GM23338 (cell line): ENCODE measurements around the gene DYNC2H1.

Experiments
- CREB1 ChIP-seq: fragments of 250-450 bp; sonication (Bioruptor Pico); IDR thresholded peaks from 2 replicates; pipeline ENCODE4 v1.5.0; 2020; ENCODE audit warnings: low read depth, mild to moderate bottlenecking, moderate library complexity
- EZH2 ChIP-seq: fragments of 200-600 bp; sonication (generic); IDR thresholded peaks from one replicate; pipeline ENCODE4 v1.8.0; 2017; ENCODE audit warnings: antibody characterized with exemption, mild to moderate bottlenecking, low read depth; ENCODE audit not compliant: unreplicated experiment
- EZH2phosphoT487 ChIP-seq: fragments of 200-600 bp; sonication (generic); IDR thresholded peaks from one replicate; pipeline ENCODE4 v1.8.1; 2018; ENCODE audit warnings: antibody characterized with exemption; ENCODE audit not compliant: unreplicated experiment
- JUNB ChIP-seq: IDR thresholded peaks from one replicate; pipeline ENCODE4 v1.6.1; 2016; ENCODE audit warnings: antibody characterized with exemption; ENCODE audit not compliant: unreplicated experiment
- NANOG ChIP-seq: IDR thresholded peaks from 2 replicates; pipeline ENCODE4 v1.6.1; 2016; ENCODE audit warnings: antibody characterized with exemption, borderline replicate concordance
- POLR2AphosphoS5 ChIP-seq: IDR thresholded peaks from 2 replicates; pipeline ENCODE4 v1.6.1; 2016; ENCODE audit warnings: antibody characterized with exemption, low read depth
- ZNF114 ChIP-seq: fragments of 250-450 bp; sonication (Bioruptor Pico); IDR thresholded peaks from 2 replicates; pipeline ENCODE4 v1.5.0; 2020; ENCODE audit warnings: mild to moderate bottlenecking, moderate library complexity
- ZNF331 ChIP-seq: fragments of 250-450 bp; sonication (Bioruptor Pico); IDR thresholded peaks from 2 replicates; pipeline ENCODE4 v1.5.0; 2020; ENCODE audit warnings: low read depth, mild to moderate bottlenecking, moderate library complexity
- TF ChIP-seq, protein P1 (sequence below), 2 experiments: fragments of 200-600 bp in 1 of 2; sonication (generic) in 1 of 2; conservative IDR thresholded peaks; 2 replicates each; pipeline versions ENCODE4 v1.5.1 to v1.6.1; 2016 to 2017; ENCODE audit warnings: antibody characterized with exemption in 2 of 2, low read depth in 2 of 2, mild to moderate bottlenecking in 2 of 2, moderate library complexity in 1 of 2
- TF ChIP-seq, protein P2 (sequence below): IDR thresholded peaks from one replicate; pipeline ENCODE4 v1.6.1; 2018; ENCODE audit warnings: antibody characterized with exemption; ENCODE audit not compliant: unreplicated experiment
- TF ChIP-seq, protein P3 (sequence below): IDR thresholded peaks from 2 replicates; pipeline ENCODE4 v1.6.1; 2016; ENCODE audit warnings: antibody characterized with exemption

DNA sequence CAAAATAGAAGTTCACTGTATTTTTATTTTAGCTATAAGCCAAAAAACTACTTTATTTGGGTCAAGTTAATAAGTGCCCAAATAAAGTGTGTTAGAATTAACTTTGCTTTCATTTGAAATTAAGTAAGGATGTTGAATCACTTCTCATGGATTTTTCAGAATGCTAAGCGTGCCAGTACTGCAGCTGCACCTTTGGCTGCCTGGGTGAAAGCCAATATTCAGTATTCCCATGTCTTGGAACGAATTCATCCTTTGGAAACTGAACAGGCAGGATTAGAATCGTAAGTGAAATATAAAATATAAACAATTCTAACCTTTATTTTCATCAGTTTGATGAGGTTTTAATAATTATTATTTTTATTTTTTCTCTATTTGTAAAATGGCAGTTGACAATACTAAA is 113.6 kb downstream of the DYNC2H1 start:
- TF ChIP-seq, protein P1, sequence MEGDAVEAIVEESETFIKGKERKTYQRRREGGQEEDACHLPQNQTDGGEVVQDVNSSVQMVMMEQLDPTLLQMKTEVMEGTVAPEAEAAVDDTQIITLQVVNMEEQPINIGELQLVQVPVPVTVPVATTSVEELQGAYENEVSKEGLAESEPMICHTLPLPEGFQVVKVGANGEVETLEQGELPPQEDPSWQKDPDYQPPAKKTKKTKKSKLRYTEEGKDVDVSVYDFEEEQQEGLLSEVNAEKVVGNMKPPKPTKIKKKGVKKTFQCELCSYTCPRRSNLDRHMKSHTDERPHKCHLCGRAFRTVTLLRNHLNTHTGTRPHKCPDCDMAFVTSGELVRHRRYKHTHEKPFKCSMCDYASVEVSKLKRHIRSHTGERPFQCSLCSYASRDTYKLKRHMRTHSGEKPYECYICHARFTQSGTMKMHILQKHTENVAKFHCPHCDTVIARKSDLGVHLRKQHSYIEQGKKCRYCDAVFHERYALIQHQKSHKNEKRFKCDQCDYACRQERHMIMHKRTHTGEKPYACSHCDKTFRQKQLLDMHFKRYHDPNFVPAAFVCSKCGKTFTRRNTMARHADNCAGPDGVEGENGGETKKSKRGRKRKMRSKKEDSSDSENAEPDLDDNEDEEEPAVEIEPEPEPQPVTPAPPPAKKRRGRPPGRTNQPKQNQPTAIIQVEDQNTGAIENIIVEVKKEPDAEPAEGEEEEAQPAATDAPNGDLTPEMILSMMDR (conservative IDR thresholded peaks at IDR 0.05; ENCODE audit: low read depth in 2 of 2), result no peak
- TF ChIP-seq, protein P2, sequence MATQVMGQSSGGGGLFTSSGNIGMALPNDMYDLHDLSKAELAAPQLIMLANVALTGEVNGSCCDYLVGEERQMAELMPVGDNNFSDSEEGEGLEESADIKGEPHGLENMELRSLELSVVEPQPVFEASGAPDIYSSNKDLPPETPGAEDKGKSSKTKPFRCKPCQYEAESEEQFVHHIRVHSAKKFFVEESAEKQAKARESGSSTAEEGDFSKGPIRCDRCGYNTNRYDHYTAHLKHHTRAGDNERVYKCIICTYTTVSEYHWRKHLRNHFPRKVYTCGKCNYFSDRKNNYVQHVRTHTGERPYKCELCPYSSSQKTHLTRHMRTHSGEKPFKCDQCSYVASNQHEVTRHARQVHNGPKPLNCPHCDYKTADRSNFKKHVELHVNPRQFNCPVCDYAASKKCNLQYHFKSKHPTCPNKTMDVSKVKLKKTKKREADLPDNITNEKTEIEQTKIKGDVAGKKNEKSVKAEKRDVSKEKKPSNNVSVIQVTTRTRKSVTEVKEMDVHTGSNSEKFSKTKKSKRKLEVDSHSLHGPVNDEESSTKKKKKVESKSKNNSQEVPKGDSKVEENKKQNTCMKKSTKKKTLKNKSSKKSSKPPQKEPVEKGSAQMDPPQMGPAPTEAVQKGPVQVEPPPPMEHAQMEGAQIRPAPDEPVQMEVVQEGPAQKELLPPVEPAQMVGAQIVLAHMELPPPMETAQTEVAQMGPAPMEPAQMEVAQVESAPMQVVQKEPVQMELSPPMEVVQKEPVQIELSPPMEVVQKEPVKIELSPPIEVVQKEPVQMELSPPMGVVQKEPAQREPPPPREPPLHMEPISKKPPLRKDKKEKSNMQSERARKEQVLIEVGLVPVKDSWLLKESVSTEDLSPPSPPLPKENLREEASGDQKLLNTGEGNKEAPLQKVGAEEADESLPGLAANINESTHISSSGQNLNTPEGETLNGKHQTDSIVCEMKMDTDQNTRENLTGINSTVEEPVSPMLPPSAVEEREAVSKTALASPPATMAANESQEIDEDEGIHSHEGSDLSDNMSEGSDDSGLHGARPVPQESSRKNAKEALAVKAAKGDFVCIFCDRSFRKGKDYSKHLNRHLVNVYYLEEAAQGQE, result no peak
- TF ChIP-seq EZH2phosphoT487 (no peak), POLR2AphosphoS5 (no peak), EZH2 (no peak), JUNB (no peak), NANOG (no peak), ZNF331 (CRISPR knock-in tag) (no peak), ZNF114 (no peak), CREB1 (no peak)
- TF ChIP-seq, protein P3, sequence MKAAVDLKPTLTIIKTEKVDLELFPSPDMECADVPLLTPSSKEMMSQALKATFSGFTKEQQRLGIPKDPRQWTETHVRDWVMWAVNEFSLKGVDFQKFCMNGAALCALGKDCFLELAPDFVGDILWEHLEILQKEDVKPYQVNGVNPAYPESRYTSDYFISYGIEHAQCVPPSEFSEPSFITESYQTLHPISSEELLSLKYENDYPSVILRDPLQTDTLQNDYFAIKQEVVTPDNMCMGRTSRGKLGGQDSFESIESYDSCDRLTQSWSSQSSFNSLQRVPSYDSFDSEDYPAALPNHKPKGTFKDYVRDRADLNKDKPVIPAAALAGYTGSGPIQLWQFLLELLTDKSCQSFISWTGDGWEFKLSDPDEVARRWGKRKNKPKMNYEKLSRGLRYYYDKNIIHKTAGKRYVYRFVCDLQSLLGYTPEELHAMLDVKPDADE, result no peak
